Body of pancreas (tissue), 4 donors: ENCODE data around the gene UXS1. TPM values are rescaled to one million over a fixed set of nuclear protein-coding genes. Genes with fewer than 3 reads are reported as not detected.

ENCODE experiments used
- ATAC-seq: fragments of 150-250 bp; one replicate; pipeline ENCODE4 v1.9.1; 2016
- DNase-seq, 4 donors: peaks; one replicate each; pipeline ENCODE4 v3.0.0-alpha.2; 2019
- H3K27ac ChIP-seq, 4 donors: fragments of 200-600 bp; sonication (generic); 1 replicate in 3 of 4; 2 replicates in 1 of 4; pipeline versions ENCODE4 v1.5.1 to v1.6.1; 2016 to 2019; ENCODE audit warnings: mild to moderate bottlenecking in 1 of 4, mixed read lengths in 1 of 4, moderate library complexity in 1 of 4
- H3K27me3 ChIP-seq, 2 donors: fragments of 200-600 bp; sonication (generic); one replicate each; pipeline ENCODE4 v1.6.0; 2016; ENCODE audit warnings: mild to moderate bottlenecking in 1 of 2
- H3K36me3 ChIP-seq, 2 donors: fragments of 200-600 bp; sonication (generic); replicated peaks in 1 of 2; 2 replicates each; pipeline ENCODE4 v1.5.1; 2016; ENCODE audit warnings: low read depth in 2 of 2; ENCODE audit not compliant: insufficient read depth in 1 of 2
- H3K4me1 ChIP-seq: fragments of 200-600 bp; sonication (generic); one replicate; pipeline ENCODE4 v1.6.0; 2016
- H3K4me3 ChIP-seq, 2 donors: fragments of 200-600 bp; sonication (generic); 1 replicate in 1 of 2; 2 replicates in 1 of 2; pipeline ENCODE4 v1.5.1; 2016 to 2019
- H3K9me3 ChIP-seq, 3 donors: fragments of 200-600 bp; sonication (generic); 1 replicate in 2 of 3; 2 replicates in 1 of 3; pipeline ENCODE4 v1.5.1; 2016
- POLR2A ChIP-seq, 3 donors: fragments of 450-650 bp; IDR thresholded peaks; one replicate each; pipeline ENCODE4 v1.6.1; 2016; ENCODE audit warnings: antibody characterized with exemption in 3 of 3, mild to moderate bottlenecking in 2 of 3
- WGBS, 2 donors: methylation state at CpG; one replicate each; pipeline ENCODE4 v1.1.5; 2017; 5-methylcytosine and 5-hydroxymethylcytosine counted together
- intact Hi-C: fragments of 100-400 bp; cut with DNase I; formaldehyde crosslinking; loops from one replicate; pipeline ENCODE4 v1.15.1; 2023
- total RNA-seq, 2 donors: library from RNA; depleted of rRNA; stranded (reverse); fragments of >200 nt; gene quantifications; one replicate each; pipeline ENCODE4 v1.1.0, GENCODE V29; 2016
- TF ChIP-seq, protein P1 (sequence below), 7 experiments: fragments of 450-650 bp in 4 of 7; fragments of 200-600 bp in 3 of 7; sonication (generic) in 3 of 7; IDR thresholded peaks; one replicate each; pipeline ENCODE4 v1.5.1; 2016 to 2019; ENCODE audit warnings: antibody characterized with exemption in 7 of 7

Gene UXS1
- total RNA-seq, 2 donors from 2014 or later, result 15.8 to 33.6 TPM

DNA sequence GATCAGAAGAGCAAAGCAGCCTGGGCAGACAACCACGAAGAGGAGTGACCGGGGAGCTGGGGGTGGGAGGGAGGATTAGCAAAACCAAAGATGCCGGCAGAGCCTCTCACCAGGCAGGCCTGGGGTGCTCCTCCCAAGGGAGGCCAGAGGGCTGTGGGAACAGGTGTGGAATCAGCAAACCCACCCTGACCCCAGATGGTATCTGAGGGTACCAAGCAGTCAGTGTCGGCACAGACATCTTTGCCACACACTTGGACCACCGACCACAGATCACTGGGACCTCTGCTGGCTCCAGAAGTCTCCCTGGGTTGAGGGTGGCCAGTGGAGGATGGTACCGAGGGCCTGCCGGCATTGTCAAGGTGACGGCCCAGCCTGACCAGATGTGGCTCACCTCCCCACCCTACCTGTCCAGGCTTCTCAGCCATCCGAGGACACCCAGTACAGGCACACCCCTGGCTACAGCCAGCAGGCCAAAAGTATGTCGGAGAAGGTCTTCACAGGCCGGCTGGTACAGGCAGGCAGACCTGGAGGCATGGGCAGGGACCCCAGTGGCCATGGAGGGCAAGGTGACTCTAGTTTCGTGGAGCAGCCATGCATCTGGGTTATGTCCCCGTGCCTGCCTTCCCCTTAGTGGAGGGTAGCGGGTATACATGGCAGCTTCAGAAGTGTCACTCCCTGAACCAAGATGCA, 82.1 kb downstream of the UXS1 start:
- DNase-seq (no peak), ATAC-seq (no peak)
- Histone ChIP-seq H3K4me3 (no peak overlapping the region), H3K27me3 (no peaks in the 10 kb centered on the region), H3K4me1 (peaks cover 19% of the 10 kb centered on the region), H3K36me3 (no peaks in the 10 kb centered on the region), H3K27ac (peak overlapping the region in 1 of 4 donors; percentile 78), H3K9me3 (no peaks in the 10 kb centered on the region)
- intact Hi-C loops, result loop anchor here (10.0 kb wide), 1 partner anchor 53 kb away; no protein-coding TSS in a partner anchor
- 92 to 93% methylated on average over 13 of the region's 14 CpGs for WGBS, 2 donors
- TF ChIP-seq, protein P1, sequence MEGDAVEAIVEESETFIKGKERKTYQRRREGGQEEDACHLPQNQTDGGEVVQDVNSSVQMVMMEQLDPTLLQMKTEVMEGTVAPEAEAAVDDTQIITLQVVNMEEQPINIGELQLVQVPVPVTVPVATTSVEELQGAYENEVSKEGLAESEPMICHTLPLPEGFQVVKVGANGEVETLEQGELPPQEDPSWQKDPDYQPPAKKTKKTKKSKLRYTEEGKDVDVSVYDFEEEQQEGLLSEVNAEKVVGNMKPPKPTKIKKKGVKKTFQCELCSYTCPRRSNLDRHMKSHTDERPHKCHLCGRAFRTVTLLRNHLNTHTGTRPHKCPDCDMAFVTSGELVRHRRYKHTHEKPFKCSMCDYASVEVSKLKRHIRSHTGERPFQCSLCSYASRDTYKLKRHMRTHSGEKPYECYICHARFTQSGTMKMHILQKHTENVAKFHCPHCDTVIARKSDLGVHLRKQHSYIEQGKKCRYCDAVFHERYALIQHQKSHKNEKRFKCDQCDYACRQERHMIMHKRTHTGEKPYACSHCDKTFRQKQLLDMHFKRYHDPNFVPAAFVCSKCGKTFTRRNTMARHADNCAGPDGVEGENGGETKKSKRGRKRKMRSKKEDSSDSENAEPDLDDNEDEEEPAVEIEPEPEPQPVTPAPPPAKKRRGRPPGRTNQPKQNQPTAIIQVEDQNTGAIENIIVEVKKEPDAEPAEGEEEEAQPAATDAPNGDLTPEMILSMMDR (IDR thresholded peaks at IDR 0.05), result no peak
- no peak for TF ChIP-seq POLR2A (IDR thresholded peaks at IDR 0.05)

DNA sequence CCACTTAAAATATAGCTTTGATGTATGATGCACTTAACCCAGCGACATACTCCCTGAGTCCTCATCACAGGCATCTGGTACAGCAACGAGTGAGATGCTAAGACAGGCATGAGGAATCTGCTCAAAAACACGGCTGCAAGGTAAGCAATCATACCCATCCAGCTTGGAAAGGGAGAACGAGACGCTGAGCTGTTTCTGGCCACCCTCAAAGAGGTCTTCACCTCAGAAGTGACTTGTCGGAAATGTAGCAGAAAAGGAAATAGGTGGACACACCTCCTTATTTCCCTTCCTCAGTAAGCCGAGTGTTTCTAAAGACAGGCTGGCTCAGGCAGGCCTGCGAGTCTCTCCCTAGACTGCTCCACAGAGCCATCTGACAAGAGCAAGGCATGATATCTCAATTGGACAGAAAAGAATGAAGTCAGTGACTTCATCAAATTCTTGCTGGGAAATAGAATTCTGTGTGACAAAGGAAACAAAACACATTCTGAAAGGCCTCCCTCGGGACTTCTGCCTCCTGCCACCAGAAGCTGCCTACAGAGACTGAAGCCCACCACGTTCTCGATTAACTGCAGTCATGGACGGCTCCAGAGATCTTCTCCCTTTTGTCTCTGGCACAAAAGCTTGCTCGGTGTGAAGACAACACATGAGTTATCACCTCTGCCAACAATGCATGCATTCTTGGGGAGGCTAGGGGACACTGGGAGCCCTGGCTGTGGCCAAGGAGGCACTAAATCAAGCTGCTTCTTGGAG, 84.3 kb downstream of the UXS1 start:
- intact Hi-C loops, result loop anchor here (10.0 kb wide), 3 partner anchors 55 to 435 kb away; no protein-coding TSS in a partner anchor
- Histone ChIP-seq H3K4me1 (peaks cover 19% of the 10 kb centered on the region), H3K4me3 (no peak overlapping the region), H3K36me3 (no peaks in the 10 kb centered on the region), H3K9me3 (no peaks in the 10 kb centered on the region), H3K27ac (no peak overlapping the region), H3K27me3 (no peaks in the 10 kb centered on the region)
- TF ChIP-seq, protein P1 (IDR thresholded peaks at IDR 0.05), result no peak
- TF ChIP-seq POLR2A (IDR thresholded peaks at IDR 0.05), result no peak
- DNase-seq, result no peak
- no peak for ATAC-seq
- 86 to 90% methylated on average over 13 of the region's 13 CpGs for WGBS, 2 donors

DNA sequence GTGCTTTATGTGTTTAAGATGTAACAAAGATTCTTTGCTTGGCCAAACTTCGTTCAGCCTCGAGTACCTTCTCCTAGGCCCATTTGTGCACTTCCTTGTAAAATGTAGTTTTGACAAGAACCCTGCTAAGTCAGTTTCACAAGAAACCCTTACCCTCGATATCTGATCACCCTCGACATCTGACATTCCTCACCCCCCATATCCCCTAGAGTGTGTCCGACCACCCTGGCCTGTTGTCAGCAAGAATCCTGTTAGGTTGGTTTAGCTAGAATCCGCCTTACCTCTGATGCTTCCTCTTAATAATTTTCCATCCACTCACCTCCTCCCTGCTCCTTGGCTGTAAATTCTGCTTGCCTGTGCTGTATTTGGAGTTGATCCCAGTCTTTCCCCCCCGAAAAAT, 85.3 kb downstream of the UXS1 start:
- 85 to 89% methylated on average over 7 of the region's 7 CpGs for WGBS, 2 donors
- Histone ChIP-seq H3K9me3 (no peaks in the 10 kb centered on the region), H3K4me3 (no peak overlapping the region), H3K4me1 (peaks cover 13% of the 10 kb centered on the region), H3K27ac (no peak overlapping the region), H3K27me3 (no peaks in the 10 kb centered on the region), H3K36me3 (no peaks in the 10 kb centered on the region)
- no peak for DNase-seq
- TF ChIP-seq, protein P1 (IDR thresholded peaks at IDR 0.05), result no peak
- no peak for TF ChIP-seq POLR2A (IDR thresholded peaks at IDR 0.05)
- intact Hi-C loops, result loop anchor here (10.0 kb wide), 2 partner anchors 366 to 436 kb away; no protein-coding TSS in a partner anchor
- ATAC-seq, result no peak

DNA sequence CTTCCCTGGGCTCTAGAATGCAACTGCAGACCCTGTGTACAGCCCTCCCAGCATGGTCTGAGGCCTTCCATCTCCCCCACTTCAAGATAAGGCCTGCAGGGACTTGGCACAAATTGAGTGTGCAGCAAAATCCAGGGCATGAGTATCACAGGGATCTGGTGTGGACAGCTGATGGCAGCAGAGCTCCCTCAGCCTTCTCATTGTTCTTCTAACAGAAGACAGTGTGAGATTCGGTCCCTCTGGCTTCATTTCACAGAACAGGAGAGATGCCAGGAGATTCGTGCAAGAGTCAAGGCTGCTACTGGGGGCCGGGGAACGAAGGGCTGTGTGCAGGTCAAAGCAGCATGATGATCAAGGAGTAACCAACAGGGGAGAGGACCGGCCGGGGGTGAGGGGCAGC, 85.8 kb downstream of the UXS1 start:
- TF ChIP-seq POLR2A (IDR thresholded peaks at IDR 0.05), result no peak
- TF ChIP-seq, protein P1 (IDR thresholded peaks at IDR 0.05), result peak in 1 of 7 experiments; percentile 11

More for the DNA sequence above, 85.8 kb downstream of the UXS1 start:
- no peak overlapping the region for H3K4me3 ChIP-seq
- H3K9me3 ChIP-seq, result no peaks in the 10 kb centered on the region
- peaks cover 9% of the 10 kb centered on the region for H3K4me1 ChIP-seq
- H3K27ac ChIP-seq, result no peak overlapping the region
- no peak for ATAC-seq
- DNase-seq, result no peak
- no peaks in the 10 kb centered on the region for H3K36me3 ChIP-seq
- WGBS, 2 donors, result 68 to 76% methylated on average over 6 of the region's 6 CpGs
- intact Hi-C loops, result loop anchor here (10.0 kb wide), 2 partner anchors 366 to 436 kb away; no protein-coding TSS in a partner anchor
- no peaks in the 10 kb centered on the region for H3K27me3 ChIP-seq
